Esophagus mucosa (tissue), 1 donor: ENCODE data around the gene NCOA1. TPM values are rescaled to one million over a fixed set of nuclear protein-coding genes. Genes with fewer than 3 reads are reported as not detected.
"Not testable (repeated sequence)": the region's sequence is repeated elsewhere in the genome, so short reads cannot be mapped to it uniquely, and the experiment has no call there.

Source experiments
- ATAC-seq: fragments of 200-7000 bp; cut with Tn5 transposase; one replicate; pipeline ENCODE4 v1.9.1; 2020
- total RNA-seq: library from RNA; stranded (reverse); gene quantifications from one replicate; pipeline ENCODE4 v1.2.4, GENCODE V29; 2023
- donor health status: DM: yes; HTN: yes; CAD: no.

The NCOA1 gene
- total RNA-seq, 1 donor from 2014 or later, result 27.9 TPM

- ATAC-seq, result no peak
Measured at GRCh38 chr2:24580561-24580960, 89.5 kb downstream of the NCOA1 start.

- not testable (repeated sequence) for ATAC-seq
Measured at GRCh38 chr2:24581971-24582370, 90.9 kb downstream of the NCOA1 start.

DNA sequence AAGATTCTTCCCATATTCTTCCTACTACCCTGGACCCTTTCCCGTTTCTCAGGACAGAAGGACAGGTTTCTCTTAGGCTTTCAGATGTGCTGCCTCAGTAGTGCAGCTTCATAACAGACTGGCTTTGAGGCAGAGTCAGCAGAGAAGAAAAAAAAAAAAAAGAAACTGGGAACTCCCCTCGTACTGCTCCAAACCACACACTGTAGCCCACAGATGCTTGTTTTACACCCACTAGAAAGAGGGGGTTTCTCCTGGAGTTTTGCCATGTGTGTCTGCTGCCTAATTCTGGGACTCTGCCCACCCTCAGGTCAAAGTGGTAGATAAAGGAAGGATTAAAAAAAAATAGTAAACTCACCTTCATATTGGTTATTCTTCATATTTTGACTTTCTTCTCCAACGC lies 95.9 kb downstream of the NCOA1 start:
- no peak for ATAC-seq

DNA sequence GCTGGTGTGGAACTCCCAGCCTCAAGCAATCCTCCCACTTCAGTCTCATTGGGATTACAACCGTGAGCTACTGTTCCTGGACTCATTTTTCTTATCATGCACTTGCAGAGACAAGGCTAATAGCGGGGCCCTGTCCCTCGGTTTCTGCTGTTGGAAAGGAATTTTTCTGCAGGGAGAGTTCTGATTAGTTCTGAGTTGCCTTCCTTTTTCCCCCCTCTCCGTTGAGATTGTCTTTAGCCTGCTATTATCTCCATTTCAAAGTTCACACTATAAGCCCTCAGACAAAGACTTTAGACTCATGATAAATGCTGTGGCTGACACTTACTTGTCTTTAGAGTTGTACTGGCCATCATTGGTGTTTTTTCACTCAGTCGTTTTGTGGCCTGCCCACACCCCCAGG lies 97.2 kb downstream of the NCOA1 start:
- ATAC-seq, result no peak

- no peak for ATAC-seq
Measured at GRCh38 chr2:24592441-24593100, 101.5 kb downstream of the NCOA1 start.

- no peak for ATAC-seq
Measured at GRCh38 chr2:24594283-24594682, 103.2 kb downstream of the NCOA1 start.

- no peak for ATAC-seq
Measured at GRCh38 chr2:24597181-24597870, 106.3 kb downstream of the NCOA1 start.

DNA sequence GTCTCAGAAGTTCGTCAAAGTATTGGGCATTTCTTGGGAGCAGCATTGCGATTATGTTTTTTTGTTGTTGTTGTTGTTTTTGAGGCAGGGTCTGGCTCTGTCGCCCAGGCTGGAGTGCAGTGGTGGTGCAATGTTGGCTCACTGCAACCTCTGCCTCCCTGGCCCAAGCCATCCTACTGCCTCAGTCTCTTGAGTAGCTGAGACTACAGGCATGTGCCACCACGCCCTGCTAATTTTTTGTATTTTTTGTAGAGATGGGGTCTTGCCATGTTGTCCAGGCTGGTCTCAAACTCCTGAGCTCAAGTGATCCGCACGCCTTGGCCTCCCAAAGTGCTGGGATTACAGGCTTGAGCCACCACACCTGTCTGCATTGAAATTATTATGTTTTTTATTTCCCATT lies 109.1 kb downstream of the NCOA1 start:
- not testable (repeated sequence) for ATAC-seq

DNA sequence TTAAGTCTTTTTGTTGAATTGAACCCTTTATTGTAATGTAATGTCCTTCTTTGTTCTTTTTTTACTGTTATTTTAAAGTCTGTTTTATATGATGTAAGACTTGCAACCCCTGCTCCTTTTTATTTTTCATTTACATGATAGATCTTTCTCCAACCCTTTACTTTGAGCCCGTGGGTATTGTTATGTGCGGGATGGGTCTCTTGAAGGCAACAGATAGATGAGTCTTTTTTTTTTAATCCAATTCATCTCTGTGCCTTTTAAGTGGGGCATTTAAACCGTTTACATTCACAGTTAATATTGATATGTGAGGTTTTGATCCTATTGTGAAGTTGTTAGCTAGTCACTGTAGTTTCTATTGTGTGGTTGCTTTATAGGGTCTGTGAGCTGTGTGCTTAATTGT lies 120.6 kb downstream of the NCOA1 start:
- ATAC-seq, result no peak

GRCh38 chr2:24613154-24613814 lies 122.2 kb downstream of the NCOA1 start:
- peak; percentile 84 for ATAC-seq

GRCh38 chr2:24616616-24617015 lies 125.6 kb downstream of the NCOA1 start:
- no peak for ATAC-seq

GRCh38 chr2:24617424-24617823 lies 126.4 kb downstream of the NCOA1 start:
- no peak for ATAC-seq

DNA sequence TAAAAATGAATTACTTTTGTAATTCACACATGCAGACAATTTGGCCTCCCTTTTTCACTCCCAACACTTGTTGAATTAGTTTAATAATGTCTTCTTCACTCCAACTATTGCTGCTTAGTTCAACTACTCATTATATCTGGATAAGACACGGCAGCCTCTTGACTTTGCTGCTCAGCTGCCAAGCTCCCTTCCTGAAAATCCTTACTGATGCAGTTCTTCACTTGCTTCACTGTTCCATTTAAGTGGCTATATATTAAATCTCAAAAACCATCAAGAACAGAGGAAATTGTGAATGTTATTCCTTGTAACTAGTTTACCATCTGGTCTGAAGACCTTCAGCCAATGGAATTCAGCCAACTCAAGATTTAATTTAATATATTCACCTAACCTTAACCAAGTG lies 127.1 kb downstream of the NCOA1 start:
- ATAC-seq, result no peak

GRCh38 chr2:24618680-24619079 lies 127.6 kb downstream of the NCOA1 start:
- no peak for ATAC-seq

DNA sequence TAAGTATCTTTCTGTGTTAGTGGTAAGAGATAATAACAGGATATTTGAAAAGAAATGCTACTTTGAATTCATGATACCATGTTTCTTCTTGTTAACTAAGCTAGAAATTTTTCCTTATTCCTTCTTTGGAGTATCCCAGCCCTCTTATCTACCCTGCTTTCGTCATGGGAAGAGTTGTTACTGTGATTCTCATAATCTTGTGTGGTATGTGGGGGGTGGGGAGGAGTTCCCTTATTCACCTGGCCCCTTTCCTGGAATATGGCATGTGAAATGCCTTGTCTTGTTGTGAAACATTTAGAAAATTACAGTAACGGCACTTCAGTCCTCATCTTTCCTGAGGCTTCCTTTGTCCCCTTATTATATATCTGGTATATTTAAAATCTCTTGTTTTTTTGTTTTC lies 129.9 kb downstream of the NCOA1 start:
- ATAC-seq, result no peak

DNA sequence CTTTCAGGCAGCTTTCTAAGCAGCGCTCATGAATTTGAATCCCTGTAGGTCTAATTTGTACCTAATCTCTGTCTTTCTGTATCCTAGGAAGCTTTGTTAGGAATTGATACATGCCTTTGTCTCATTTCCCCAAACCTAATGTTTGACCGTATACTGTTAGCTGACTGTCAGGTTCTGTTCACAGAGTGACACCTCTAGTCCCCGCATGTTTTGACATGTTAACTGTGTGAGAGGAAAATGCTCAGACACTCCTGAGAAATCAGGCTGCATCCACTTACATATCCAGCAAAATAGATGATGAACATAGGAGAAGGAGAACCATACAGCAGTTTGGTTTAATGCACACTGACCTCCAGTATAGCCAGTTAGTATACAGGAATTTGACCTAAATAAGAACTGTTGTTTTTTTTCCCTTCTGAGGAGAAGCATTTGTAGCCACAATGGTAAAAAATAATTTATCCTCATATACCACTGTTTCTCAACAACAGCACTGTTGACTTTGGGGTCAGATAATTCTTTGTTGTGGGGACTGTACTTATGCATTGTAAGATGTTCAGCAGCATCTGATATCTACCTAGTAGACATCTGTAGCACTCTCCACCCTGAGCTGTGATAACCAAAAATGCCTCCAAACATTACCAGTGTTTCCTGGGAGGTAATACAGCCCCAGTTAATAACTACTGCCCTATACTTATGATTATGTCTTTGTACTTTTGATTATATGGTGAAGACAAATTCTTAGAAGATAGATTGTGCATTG lies 130.9 kb downstream of the NCOA1 start:
- no peak for ATAC-seq

DNA sequence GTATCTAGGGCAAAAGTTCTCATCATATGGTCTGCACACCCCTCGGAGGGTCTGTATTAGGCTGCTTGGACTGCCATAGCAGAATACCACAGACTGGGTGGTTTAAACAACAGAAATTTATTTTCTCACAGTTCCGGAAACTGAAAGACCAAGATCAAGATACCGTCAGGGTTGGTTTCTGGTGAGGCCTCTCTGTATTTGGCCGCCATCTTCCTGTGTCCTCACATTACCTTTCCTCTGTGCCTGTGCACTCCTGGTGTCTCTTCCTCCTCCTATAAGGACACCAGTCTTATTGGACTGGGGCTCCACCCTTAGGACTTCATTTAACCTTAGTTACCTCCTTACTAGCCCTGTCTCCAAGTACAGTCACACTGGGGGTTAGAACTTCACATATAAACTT lies 132.5 kb downstream of the NCOA1 start:
- ATAC-seq, result no peak

DNA sequence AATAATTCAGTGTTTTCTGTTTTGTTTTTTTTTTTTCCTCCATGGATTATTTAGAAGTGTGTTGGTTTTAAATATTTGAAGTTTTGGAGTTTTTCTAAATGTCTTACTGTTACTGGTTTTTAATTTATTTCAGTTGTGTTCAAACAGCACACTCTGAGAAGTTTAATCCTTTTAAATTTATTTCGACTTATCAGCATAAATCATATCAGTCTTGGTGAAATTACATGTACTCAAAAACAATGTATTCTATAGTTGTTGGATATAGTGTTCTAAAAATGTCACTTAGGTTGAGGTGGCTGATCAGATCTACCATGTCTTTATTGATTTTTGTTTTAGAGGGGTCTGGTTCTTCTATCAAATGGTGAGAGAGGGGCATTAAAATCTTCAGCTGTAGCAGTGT lies 134.7 kb downstream of the NCOA1 start:
- no peak for ATAC-seq

DNA sequence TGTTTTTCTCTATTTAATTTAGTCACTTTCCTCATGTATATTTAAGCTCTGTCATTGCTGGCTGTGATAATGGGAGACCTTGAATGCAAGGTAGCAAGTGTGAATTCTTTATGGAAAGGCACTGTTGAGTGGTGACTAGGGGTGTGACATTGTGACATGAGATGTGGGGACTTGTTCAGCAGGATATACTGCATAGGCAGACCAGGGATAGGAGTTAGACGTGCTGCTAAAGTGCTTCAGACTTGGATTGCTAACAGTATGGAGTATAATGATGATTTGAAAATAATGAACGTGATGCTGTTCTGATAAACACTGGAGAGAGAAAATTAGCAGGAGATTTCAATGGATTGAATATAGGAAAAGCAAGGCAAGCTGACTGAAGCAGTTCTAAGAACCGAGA lies 135.1 kb downstream of the NCOA1 start:
- ATAC-seq, result peak; percentile 94

DNA sequence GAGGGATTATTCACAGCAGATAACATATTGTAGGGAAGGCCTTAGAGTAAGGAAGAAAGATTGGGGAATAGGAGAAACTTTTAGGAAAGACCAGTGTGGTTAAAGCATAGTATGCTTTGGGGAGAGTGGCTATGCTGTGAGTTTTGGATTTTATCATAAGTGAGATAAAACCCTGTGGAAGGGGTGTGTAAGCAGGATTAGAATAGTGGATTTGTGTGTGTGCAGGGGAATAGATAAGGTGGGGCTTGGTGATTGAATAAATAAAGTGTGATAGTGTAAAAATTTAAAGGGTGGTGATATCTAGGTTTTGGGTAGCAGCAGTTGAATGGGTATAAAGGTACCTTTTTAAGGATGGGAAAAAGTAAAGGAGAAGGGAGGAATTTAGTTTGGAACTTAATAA lies 137.7 kb downstream of the NCOA1 start:
- no peak for ATAC-seq

DNA sequence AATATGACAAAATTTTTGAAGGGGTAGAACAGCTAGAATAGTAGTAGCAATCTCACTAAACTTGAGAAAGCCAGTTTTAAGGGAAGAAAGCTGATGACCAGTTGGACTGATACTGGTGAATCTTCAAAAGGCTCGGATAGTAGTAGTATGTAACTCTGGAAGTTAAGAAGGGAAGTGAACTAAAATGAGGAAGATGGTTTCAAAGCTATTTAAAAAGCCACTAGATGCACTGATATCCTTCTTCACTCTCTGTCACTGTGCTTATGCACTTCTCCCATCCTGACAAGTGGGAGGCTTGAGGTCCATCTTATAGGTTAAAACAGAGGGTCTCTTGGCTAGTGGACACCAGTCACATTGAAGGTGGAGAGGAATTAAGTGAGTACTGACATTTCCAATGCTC lies 141.1 kb downstream of the NCOA1 start:
- ATAC-seq, result no peak

DNA sequence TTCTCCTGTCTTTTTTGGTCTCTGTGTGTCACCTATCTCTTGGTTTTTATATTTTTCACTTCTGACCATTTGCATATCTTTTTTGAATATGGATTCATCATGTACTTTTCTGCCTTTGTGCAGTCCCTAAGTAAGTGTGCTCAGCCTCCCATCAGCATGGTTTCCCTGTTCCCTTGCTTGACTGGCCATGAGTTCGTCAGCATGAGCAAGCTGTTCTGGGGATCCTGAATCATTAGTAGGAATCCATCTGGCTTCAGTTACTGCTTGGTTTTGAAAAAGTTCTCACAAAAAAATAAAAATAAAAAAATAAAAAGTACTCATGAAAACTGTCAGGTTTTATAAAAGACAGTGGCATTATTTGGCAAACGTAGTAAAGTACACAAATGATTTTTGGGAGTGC lies 144.1 kb downstream of the NCOA1 start:
- no peak for ATAC-seq

DNA sequence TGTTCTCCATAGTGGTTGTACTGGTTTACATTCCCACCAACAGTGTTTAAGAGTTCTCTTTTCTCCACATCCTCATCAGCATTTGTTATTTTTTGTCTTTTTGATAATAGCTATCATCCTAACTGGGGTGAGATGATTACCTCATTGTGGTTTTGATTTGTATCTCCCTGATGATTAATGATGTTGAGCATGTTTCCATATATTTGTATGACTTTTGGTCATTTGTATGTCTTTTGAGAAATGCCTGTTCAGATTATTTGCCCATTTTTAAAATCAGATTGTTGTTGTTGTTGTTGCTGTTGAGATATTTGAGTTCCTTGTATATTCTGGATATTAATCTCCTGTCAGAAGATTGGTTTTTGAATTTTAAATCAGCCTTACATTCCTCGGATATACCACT lies 147.5 kb downstream of the NCOA1 start:
- ATAC-seq, result no peak
